Liver (tissue), 3 donors: ENCODE measurements around the gene RAB3C.

Experiments used
- TAF1 ChIP-seq: conservative IDR thresholded peaks from 2 replicates; pipeline ENCODE4 v1.6.1; 2016; ENCODE audit warnings: antibody characterized with exemption, mild to moderate bottlenecking
- TF ChIP-seq, protein P1 (sequence below): fragments of 150-350 bp; IDR thresholded peaks from 2 replicates; pipeline ENCODE4 v1.5.1; 2017; ENCODE audit warnings: improper control_type of control experiment, low read depth, low read length; ENCODE audit not compliant: missing input control
- TF ChIP-seq, protein P2 (sequence below): IDR thresholded peaks from 2 replicates; pipeline ENCODE4 v1.6.1; 2016; ENCODE audit warnings: antibody characterized with exemption
- donor health status: healthy.
- donor health status: healthy.

DNA sequence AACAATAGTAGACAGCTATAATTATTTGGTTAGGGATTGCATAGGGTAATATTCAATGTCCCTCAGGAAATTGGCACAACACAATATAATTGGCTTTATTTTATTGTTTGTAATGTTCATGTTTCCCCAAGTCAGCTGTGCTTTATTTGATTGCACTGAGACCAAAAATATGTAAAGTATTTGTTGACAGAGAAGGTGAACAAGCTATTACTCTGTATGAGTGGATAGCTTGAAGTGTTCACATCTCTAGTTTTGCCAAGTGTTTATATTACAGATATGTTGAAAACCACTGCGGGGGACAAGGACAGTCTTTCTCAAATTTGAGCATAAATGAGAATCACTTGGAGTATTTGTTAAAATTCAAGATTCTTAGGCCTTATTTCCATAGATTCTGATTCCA lies 83.3 kb downstream of the RAB3C start:
- TF ChIP-seq, protein P1, sequence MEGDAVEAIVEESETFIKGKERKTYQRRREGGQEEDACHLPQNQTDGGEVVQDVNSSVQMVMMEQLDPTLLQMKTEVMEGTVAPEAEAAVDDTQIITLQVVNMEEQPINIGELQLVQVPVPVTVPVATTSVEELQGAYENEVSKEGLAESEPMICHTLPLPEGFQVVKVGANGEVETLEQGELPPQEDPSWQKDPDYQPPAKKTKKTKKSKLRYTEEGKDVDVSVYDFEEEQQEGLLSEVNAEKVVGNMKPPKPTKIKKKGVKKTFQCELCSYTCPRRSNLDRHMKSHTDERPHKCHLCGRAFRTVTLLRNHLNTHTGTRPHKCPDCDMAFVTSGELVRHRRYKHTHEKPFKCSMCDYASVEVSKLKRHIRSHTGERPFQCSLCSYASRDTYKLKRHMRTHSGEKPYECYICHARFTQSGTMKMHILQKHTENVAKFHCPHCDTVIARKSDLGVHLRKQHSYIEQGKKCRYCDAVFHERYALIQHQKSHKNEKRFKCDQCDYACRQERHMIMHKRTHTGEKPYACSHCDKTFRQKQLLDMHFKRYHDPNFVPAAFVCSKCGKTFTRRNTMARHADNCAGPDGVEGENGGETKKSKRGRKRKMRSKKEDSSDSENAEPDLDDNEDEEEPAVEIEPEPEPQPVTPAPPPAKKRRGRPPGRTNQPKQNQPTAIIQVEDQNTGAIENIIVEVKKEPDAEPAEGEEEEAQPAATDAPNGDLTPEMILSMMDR = no peak
- no peak for TF ChIP-seq TAF1
- TF ChIP-seq, protein P2, sequence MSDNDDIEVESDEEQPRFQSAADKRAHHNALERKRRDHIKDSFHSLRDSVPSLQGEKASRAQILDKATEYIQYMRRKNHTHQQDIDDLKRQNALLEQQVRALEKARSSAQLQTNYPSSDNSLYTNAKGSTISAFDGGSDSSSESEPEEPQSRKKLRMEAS = no peak
